Measurements from ENCODE around the gene ATP5MC2.
A peak's percentile ranks its signal among the peaks of the same experiment; 100 is the strongest.
"Not testable (repeated sequence)": the region's sequence is repeated elsewhere in the genome, so short reads cannot be mapped to it uniquely, and the experiment has no call there.

Gene ATP5MC2

GRCh38 chr12:53644133-53644532 is 31.8 kb downstream of the ATP5MC2 start:
- no peak for DNase-seq

GRCh38 chr12:53643232-53643979 is 32.5 kb downstream of the ATP5MC2 start:
- no peak for DNase-seq

GRCh38 chr12:53638057-53638456 is 37.8 kb downstream of the ATP5MC2 start:
- no peak for DNase-seq

- DNase-seq = no peak
Measured at GRCh38 chr12:53636641-53637040, 39.2 kb downstream of the ATP5MC2 start.

- DNase-seq = not testable (repeated sequence)
Measured at GRCh38 chr12:53635708-53636107, 40.2 kb downstream of the ATP5MC2 start.

GRCh38 chr12:53631721-53632120 is 44.2 kb downstream of the ATP5MC2 start:
- no peak for DNase-seq

GRCh38 chr12:53627919-53628318 is 48.0 kb downstream of the ATP5MC2 start:
- no peak for DNase-seq

GRCh38 chr12:53626702-53627169 is 49.1 kb downstream of the ATP5MC2 start:
- DNase-seq = no peak

GRCh38 chr12:53625946-53626701 is 49.8 kb downstream of the ATP5MC2 start, which contains the start of gene ATF7:
Gene ATF7, minus strand, starts transcription at chr12:53626382. Its CDS starts 25,382 bp downstream, at chr12:53601000.
- peak; percentile 95 for DNase-seq

GRCh38 chr12:53625373-53625945 is 50.4 kb downstream of the ATP5MC2 start:
- DNase-seq = no peak

GRCh38 chr12:53624956-53625355 is 50.9 kb downstream of the ATP5MC2 start:
- no peak for DNase-seq

- DNase-seq = peak; percentile 2
Measured at GRCh38 chr12:53624458-53624857, 51.4 kb downstream of the ATP5MC2 start.

- peak; percentile 4 for DNase-seq
Measured at GRCh38 chr12:53623548-53624385, 52.1 kb downstream of the ATP5MC2 start.

GRCh38 chr12:53622724-53623123 is 53.2 kb downstream of the ATP5MC2 start:
- DNase-seq = no peak

GRCh38 chr12:53618275-53618674 is 57.6 kb downstream of the ATP5MC2 start:
- DNase-seq = peak; percentile 80

GRCh38 chr12:53617700-53618099 is 58.2 kb downstream of the ATP5MC2 start:
- DNase-seq = no peak

- DNase-seq = peak; percentile 41
Measured at GRCh38 chr12:53616950-53617349, 58.9 kb downstream of the ATP5MC2 start.

Measured in MV-4-11 (cell line).